GM23338 (cell line): ENCODE data around the gene IVL. TPM values are rescaled to one million over a fixed set of nuclear protein-coding genes. Genes with fewer than 3 reads are reported as not detected.

Experiments
- ATAC-seq: fragments of 200-7000 bp; cut with Tn5 transposase; 3 replicates; pipeline ENCODE4 v1.9.1; 2020
- DNase-seq: peaks from one replicate; pipeline ENCODE4 v3.0.0-alpha.2; 2015; ENCODE audit warnings: low spot score
- H2AFZ ChIP-seq: fragments of 200-600 bp; sonication (generic); 2 replicates; pipeline ENCODE4 v1.8.0; 2016; ENCODE audit warnings: antibody characterized with exemption, mild to moderate bottlenecking, moderate library complexity
- H3F3A ChIP-seq: fragments of 200-600 bp; sonication (generic); replicated peaks from 2 replicates; pipeline ENCODE4 v1.8.0; 2017; ENCODE audit warnings: antibody characterized with exemption, mixed run types, low read depth
- H3K27ac ChIP-seq: fragments of 200-600 bp; sonication (generic); 2 replicates; pipeline ENCODE4 v1.6.1; 2016; ENCODE audit warnings: low read depth
- H3K27me3 ChIP-seq: fragments of 200-600 bp; sonication (generic); 2 replicates; pipeline ENCODE4 v1.8.0; 2016; ENCODE audit warnings: mild to moderate bottlenecking, mixed run types, moderate library complexity; ENCODE audit not compliant: insufficient read depth
- H3K36me3 ChIP-seq: fragments of 200-600 bp; sonication (generic); 2 replicates; pipeline ENCODE4 v1.8.0; 2016; ENCODE audit warnings: mild to moderate bottlenecking; ENCODE audit not compliant: insufficient read depth
- H3K4me1 ChIP-seq: fragments of 200-600 bp; sonication (generic); 2 replicates; pipeline ENCODE4 v1.8.0; 2016; ENCODE audit warnings: mild to moderate bottlenecking, moderate library complexity; ENCODE audit not compliant: insufficient read depth
- H3K4me2 ChIP-seq: fragments of 200-600 bp; sonication (generic); 2 replicates; pipeline ENCODE4 v1.7.1; 2017; ENCODE audit warnings: mixed run types
- H3K4me3 ChIP-seq: fragments of 200-600 bp; sonication (generic); 2 replicates; pipeline ENCODE4 v1.6.1; 2016; ENCODE audit warnings: mixed run types
- H3K79me2 ChIP-seq: fragments of 200-600 bp; sonication (generic); replicated peaks from 2 replicates; pipeline ENCODE4 v1.8.0; 2017; ENCODE audit warnings: mild to moderate bottlenecking; ENCODE audit not compliant: insufficient read depth
- H3K9me2 ChIP-seq: fragments of 200-600 bp; sonication (generic); 2 replicates; pipeline ENCODE4 v1.8.0; 2017; ENCODE audit not compliant: insufficient read depth
- H4K20me1 ChIP-seq: fragments of 200-600 bp; sonication (generic); replicated peaks from 2 replicates; pipeline ENCODE4 v1.8.0; 2017; ENCODE audit warnings: mild to moderate bottlenecking; ENCODE audit not compliant: insufficient read depth
- H3K27ac Mint-ChIP-seq: 2 replicates; pipeline ENCODE4 v1.8.0; 2020; ENCODE audit warnings: inconsistent platforms, mild to moderate bottlenecking, moderate library complexity, mixed read lengths
- H3K27me3 Mint-ChIP-seq: 3 replicates; pipeline ENCODE4 v1.8.0; 2022; ENCODE audit warnings: low read depth, mild to moderate bottlenecking, moderate library complexity, mixed read lengths, inconsistent platforms; ENCODE audit not compliant: insufficient read depth, poor library complexity
- H3K36me3 Mint-ChIP-seq: 3 replicates; pipeline ENCODE4 v1.8.0; 2021; ENCODE audit warnings: low read depth, mild to moderate bottlenecking, inconsistent platforms, moderate library complexity, mixed read lengths
- H3K4me1 Mint-ChIP-seq: 3 replicates; pipeline ENCODE4 v1.8.0; 2020; ENCODE audit warnings: mild to moderate bottlenecking, inconsistent platforms, mixed read lengths
- H3K4me3 Mint-ChIP-seq: 3 replicates; pipeline ENCODE4 v1.8.0; 2021; ENCODE audit warnings: moderate library complexity, mild to moderate bottlenecking, inconsistent platforms, mixed read lengths
- H3K9me3 Mint-ChIP-seq: 3 replicates; pipeline ENCODE4 v1.8.0; 2020; ENCODE audit warnings: moderate library complexity, mild to moderate bottlenecking, inconsistent platforms, mixed read lengths
- REST ChIP-seq: IDR thresholded peaks from one replicate; pipeline ENCODE4 v1.6.1; 2018; ENCODE audit warnings: antibody characterized with exemption; ENCODE audit not compliant: unreplicated experiment
- STAT1 ChIP-seq: IDR thresholded peaks from one replicate; pipeline ENCODE4 v1.6.1; 2016; ENCODE audit warnings: antibody characterized with exemption; ENCODE audit not compliant: unreplicated experiment
- ZNF462 ChIP-seq: fragments of 250-450 bp; sonication (Bioruptor Pico); IDR thresholded peaks from 2 replicates; pipeline ENCODE4 v1.5.0; 2020; ENCODE audit warnings: mild to moderate bottlenecking, moderate library complexity
- polyA plus RNA-seq: library from polyadenylated mRNA; unstranded; fragments of >200 nt; fragmentation: Nextera tagmentation; extraction: Ambion mirVana; gene quantifications from 2 replicates; pipeline ENCODE4 v1.2.1, GENCODE V29; 2016
- total RNA-seq: library from RNA; depleted of rRNA; stranded (reverse); fragments of >200 nt; shearing (Covaris generic); gene quantifications from 2 replicates; pipeline ENCODE4 v1.2.3, GENCODE V29; 2014

IVL gene
- total and polyA plus RNA-seq, 2 experiments from 2014 or later, result not detected

GRCh38 chr1:152886085-152886484, 22.3 kb upstream of the IVL start (continued):
- TF ChIP-seq ZNF462 (CRISPR knock-in tag), result no peak

- DNase-seq (no peak), ATAC-seq (no peak)
- H3F3A ChIP-seq, result no peaks in the 10 kb centered on the region
- no peak overlapping the region for H3K4me2 ChIP-seq
- no peaks in the 10 kb centered on the region for H3K27me3 ChIP-seq
- no peaks in the 10 kb centered on the region for H3K79me2 ChIP-seq
- Mint-ChIP-seq H3K9me3 (peaks cover 2% of the 10 kb centered on the region; the same call in 1 of the 3 replicates), H3K36me3 (no peaks in the 10 kb centered on the region), H3K4me3 (no peak overlapping the region), H3K4me1 (no peaks in the 10 kb centered on the region; the same call in 2 of the 3 replicates), H3K27me3 (no peaks in the 10 kb centered on the region), H3K27ac (no peak overlapping the region)
- no peaks in the 10 kb centered on the region for H3K4me1 ChIP-seq
- H3K4me3 ChIP-seq, result no peak overlapping the region
- H2AFZ ChIP-seq, result no peak overlapping the region
- no peak overlapping the region for H3K27ac ChIP-seq
- H3K9me2 ChIP-seq, result peaks cover 8% of the 10 kb centered on the region; the same call in 1 of the 2 replicates
- H3K36me3 ChIP-seq, result no peaks in the 10 kb centered on the region
- H4K20me1 ChIP-seq, result no peaks in the 10 kb centered on the region
- TF ChIP-seq REST (no peak), STAT1 (no peak), ZNF462 (CRISPR knock-in tag) (no peak)
Observed at GRCh38 chr1:152886758-152887409, 21.5 kb upstream of the IVL start.
